Activated CD4-positive, alpha-beta T cell treated with anti-CD3 and anti-CD28 coated beads, Interleukin-2, Interleukin-4, amounts not matched to agents 100 ng/mL and 50 ng/mL, durations not matched to agents 16 hours and 8 hours (primary cell): ENCODE measurements around the gene PRDM15.

ENCODE experiments used
- DNase-seq: peaks from one replicate; pipeline ENCODE4 v3.0.0-alpha.2; 2020; ENCODE audit warnings: low spot score

PRDM15 gene

DNA sequence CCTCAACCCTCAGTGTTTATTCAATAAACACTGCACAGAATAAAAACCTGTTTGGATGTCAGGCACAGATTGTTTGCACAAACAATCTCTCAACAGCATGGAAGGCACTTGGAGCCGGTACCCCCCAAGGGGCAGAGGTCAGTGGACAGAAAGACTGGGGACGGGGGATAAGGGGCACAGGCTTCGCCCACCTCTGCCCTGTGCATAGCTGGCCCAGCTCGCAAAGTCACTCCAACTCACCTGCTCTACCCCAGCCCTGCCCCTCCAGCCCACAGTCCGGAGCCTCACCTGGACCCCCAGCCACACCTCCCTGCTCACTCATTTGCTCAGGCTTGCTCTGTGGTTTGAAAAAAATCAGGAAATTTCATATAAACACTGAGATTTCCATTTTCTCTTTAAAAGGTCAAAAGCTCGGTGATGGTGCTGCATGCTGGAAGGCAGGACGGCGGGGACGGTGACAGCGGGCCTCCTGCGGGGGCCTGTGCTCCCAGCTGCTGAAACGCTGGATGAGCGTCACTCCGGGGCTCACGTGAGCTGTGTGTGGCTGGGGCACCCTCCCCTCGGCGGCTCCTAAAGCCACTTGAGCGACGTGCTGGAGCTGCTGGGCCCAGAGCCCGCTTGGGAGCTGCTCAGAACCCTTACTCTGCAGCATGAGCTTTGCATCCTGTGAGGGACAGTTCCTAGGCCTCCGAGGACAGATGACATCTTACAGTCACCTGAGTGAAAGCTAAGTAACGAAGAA lies 54.5 kb downstream of the PRDM15 start:
- DNase-seq: no peak

DNA sequence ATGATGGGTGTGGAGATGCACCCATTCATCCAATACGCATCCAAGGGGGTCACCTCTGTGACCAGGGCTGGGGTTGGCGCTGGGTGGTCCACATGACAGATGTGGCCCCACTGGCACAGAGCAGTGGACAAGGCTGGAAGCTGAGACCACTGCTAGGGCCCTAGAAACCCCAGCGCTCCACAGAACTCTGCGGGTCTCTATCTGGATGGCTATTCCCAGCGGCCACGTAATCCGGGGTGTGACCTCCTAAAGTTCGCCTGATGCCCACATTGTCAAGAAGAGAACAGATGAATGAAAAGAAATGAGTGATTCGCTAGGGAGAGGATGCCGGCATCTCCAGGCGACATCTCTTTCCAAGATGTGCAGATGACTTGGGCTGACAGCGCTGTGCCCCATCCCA lies 55.2 kb downstream of the PRDM15 start:
- DNase-seq: no peak

DNA sequence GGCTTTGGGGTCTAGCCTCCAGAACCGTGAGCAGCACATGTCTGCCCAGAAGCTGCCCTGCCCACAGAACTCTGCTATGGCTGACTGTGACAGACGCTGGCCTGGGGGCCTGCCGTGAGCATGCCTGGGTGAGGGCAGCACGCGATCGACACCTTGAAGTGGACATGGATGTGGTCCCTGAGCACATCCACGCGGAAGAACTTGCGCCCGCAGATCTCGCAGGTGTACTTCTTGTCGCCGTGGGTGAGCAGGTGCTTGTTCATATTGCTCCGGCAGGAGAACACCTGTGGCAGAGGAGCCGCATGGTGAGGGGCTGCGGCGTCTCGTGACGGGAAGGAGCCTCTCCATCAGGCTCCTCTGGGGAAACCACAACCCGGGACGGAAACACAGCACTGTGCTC lies 56.0 kb downstream of the PRDM15 start:
- DNase-seq: no peak

DNA sequence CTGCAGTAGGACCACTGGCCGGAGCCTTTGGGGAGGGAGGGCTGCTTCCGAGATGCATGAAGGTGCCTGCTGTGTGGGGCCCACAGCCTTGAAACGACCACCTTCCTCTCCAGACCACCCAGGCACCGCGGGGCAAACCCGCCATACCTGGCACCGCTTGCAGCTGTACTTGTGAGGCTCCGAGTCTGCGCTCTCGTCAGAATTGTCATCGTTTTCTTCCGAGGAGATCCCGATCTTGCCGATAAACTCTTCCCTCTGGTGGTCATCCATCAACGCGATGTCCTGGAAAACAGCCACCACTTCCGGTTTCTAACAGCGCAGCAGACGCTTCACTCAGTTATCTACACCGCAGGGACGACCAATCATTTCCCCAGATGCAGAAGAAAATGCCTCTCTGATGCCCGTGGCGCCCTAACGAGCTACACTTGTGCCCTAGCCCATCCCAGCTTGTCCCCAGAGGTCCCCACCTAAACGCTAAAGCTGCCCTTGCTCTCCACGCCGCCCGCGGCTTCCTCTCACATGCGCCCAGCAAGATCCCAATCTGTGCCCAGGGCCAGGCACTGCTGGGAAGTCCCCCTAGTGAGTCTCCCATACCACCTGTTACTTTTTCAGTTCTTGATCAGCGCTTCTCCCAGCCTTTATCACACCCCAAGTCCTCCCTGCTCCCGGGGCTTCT lies 57.2 kb downstream of the PRDM15 start:
- DNase-seq: no peak

GRCh38 chr21:41821081-41821755 lies 57.9 kb downstream of the PRDM15 start:
- DNase-seq: no peak

DNA sequence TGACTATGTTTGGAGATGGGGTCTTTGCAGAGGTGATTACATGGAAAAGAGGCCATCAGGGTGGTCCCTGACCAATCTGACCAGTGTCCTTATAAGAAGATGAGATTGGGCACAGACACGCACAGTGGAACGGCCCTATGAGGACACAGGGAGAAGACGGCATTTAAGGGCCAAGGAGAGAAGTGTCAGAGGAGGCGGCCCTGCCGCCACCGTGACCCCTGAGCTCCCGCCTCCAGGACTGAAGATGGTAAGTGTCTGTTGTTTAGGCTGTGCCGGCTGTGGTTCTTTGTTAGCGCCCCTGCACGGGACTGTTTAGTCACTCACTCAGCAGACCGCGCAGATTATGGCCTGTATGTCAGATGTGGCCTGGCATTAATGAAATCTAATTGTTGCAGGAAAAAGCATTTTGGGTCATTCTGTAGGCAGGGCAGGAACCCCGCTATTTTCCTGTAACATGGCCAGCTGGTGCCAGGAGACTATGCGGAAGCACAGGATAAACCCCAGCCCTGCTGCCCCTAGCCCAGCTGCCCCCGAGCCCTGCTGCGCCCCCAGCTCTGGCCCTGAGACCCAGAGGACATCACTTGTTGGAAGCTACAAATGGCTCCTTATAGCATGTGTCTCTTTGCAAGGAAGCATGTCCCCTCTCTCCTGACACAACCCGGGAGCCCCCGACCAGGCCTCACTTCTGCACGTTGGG lies 58.6 kb downstream of the PRDM15 start:
- no peak for DNase-seq

DNA sequence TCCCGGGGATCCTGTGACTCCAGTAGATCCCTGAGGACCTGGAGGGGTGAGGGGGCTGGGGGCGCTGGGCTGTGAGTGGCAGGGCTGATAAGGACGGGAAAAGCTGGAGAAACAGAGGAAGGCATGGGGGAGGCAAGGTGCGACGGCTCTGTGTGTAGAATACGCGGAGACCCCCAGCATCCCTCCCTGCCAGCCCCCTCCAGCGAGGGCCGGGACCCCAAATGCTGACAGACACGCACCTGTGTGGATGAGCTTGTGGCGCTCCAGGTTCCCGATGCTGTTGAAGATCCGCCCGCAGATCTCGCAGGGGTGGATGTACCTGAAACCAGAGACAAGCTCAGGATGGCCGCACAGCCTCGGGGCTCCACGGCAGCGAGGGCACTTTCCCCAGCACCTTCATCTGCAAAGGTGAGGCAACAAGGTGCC lies 59.3 kb downstream of the PRDM15 start:
- DNase-seq: no peak

- no peak for DNase-seq
Observed at GRCh38 chr21:41819236-41819855, 59.8 kb downstream of the PRDM15 start.

DNA sequence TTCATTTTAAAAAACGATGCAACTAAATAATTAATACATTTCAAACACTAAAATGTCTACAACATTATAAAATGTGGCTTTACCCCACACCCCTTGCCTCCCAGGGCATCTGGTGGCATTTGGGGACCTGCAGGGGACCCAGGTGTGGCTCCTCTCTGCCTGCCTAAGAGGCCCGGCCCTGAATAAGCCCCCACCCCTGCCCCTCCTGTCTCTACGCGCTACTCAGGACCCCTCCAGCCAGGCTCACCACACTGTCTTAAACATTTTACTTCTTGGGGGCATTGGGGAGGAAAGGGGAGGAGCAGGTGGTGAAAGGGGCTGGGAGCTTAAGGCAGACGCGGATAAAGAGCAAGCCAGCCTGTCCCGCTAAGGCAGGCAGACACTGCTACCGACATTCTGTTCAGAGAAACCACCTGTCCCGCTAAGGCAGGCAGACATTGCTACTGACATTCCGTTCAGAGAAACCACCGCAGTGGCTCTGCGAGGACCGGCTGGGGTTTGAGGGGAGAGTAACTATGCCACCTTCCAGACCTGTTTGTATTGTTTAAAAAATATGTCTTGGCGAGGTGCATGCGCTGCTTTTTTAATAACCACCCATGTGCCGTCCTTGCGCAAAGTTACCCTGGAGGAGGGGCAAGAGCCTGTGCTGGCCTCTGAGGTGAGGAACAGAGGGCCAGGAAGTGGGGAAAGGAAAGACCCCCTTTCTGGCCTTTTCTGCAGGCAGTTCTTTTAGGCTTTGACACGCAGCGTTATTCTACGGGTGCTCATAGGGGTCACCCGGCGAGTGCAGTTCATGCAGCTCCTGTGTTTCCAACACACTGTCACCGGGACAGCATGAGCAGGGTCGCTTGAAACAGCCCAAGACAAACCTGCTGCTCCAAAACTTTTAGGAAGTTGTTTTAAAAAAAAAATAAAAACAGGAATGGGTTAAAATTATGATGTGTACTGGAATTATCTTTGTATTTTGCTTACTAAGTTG lies 61.0 kb downstream of the PRDM15 start:
- DNase-seq: no peak

DNA sequence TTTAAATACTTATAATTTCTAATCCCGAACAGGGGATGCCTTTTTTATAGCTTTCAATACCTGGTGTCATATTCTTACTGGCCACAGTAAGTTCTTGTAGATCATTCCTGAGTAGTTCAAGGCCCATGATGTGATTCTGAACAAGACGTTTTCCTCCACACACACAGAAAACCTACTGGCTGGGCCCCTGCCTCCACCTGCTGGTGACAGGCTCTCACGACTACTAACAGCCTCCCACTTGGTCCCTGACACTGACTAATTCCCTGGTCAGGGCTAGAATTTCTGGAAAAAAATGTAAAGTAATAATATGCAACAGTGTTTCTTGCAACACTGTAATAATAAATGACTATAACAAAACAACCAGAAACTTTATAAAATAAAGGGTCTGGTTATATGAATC lies 61.9 kb downstream of the PRDM15 start:
- DNase-seq: peak; percentile 22

- peak; percentile 53 for DNase-seq
Observed at GRCh38 chr21:41816583-41817165, 62.5 kb downstream of the PRDM15 start.

- no peak for DNase-seq
Observed at GRCh38 chr21:41815652-41816582, 63.2 kb downstream of the PRDM15 start.

DNA sequence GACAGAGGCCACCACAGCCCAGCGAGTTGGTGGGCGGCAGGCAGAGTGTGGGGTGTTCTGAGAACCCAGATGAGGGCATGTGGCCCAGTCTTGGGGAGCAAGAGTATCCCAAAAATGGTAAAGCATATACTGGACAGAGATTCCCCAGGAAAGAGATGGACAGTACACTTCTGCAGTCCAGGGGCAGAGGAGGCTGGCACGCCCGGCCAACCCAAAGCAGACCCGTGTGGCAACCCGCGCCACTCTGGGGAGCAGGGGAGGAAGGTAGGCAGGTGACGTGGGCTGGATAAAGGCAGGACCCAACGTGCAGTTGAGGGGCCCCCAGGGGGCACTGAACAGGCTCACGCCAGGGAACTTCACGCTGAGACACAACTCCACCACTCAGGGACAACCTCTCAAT lies 65.9 kb downstream of the PRDM15 start:
- no peak for DNase-seq

- DNase-seq: no peak
Observed at GRCh38 chr21:41812679-41813078, 66.5 kb downstream of the PRDM15 start.

DNA sequence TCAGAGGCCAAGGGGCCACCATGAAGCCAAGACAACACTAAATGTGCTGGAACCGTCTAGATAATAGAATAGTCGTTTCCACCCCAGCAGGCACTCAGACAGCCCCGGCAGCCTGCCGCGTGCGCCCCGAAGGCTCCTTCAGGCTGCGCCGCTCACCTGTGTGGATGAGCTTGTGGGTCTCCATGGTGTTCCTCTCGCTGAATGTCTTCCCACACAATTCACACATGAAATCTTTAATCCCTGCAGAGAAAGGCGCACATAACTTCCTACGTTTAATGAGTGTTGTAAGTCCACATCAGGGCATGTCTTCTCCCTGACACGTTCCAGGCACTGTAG lies 68.6 kb downstream of the PRDM15 start:
- no peak for DNase-seq

GRCh38 chr21:41809891-41810596 lies 69.1 kb downstream of the PRDM15 start:
- DNase-seq: no peak

DNA sequence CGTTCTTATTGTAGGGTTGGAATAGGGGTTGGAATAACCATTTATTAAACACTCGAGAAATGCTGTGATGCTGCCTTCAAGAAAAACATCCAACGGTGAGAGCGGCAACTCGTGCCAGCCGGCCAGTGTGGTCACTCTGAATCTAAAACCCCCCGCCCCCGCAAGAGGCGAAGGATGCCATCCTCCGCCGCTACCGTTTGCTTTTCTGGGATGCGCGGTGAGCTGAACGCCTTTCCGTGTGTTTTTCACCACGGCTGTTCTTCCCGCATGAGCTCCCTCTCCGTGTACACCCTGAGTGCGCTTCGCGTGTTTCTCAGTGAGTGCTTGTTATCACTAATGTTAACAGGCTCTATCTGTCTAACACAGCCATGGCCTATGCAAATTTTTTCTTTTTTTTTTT lies 70.3 kb downstream of the PRDM15 start:
- no peak for DNase-seq

DNA sequence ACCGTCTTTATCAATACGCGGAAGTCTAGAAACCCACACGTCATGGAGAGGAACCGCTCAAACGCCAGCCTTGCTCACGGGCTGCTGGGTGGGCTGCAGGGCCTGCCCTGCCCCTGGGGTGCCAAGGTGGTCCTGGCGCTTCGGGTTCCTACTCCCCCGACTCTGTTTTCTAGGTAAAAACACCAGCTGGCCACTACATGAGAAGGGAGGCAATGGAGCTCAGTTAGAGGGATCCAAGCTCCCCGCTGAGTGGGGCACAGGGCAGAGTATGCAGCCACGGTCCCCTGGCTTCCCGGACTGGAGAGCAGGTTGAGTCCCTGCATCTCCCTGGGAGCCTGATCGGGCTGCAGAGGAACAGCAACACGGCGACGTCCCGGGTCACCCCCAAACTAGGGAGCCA lies 71.0 kb downstream of the PRDM15 start:
- DNase-seq: no peak

DNA sequence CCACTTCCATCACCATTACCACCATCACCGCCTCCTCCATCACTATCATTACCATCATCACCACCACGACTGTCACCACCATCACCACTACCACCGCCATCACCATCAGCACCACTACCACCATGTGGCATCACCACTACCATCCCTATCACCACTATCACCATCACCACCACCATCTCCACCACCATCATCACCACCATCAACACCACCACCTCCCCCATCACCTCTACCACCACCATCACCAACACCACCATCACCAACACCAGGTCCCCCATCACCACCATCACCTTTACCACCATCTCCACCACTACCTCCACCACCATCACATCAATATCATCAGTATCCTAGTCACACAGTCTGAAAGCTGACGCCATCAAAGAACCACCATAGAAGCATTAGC lies 72.4 kb downstream of the PRDM15 start:
- DNase-seq: no peak
